ENCODE measurements around the gene CCHCR1.

The CCHCR1 gene

GRCh38 chr6:31103136-31103535, 54.5 kb downstream of the CCHCR1 start:
- no peak for DNase-seq (ENCODE audit: low read depth)

DNA sequence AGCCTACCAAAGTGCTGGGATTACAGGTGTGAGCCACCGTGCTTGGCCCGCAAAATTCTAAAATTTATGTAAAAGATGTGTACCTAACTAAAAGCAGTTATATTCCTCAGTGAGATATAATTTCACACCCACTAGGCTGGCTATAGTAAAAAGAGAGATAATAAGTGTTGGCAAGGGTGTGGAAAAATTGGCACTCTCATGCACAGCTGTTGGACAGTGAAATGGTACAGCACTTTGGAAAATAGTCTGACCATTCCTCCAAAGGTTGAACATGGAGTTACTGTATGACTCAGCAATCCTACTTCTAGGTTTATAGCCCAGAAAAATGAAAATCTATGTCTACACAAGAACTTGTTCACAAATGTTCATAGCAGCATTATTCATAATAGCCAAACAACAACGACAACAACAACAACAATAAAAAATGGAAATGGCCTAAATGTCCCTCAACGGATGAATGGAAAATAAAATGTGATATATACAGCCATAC, 59.1 kb downstream of the CCHCR1 start:
- peak; percentile 14 for DNase-seq (ENCODE audit: low read depth)

DNA sequence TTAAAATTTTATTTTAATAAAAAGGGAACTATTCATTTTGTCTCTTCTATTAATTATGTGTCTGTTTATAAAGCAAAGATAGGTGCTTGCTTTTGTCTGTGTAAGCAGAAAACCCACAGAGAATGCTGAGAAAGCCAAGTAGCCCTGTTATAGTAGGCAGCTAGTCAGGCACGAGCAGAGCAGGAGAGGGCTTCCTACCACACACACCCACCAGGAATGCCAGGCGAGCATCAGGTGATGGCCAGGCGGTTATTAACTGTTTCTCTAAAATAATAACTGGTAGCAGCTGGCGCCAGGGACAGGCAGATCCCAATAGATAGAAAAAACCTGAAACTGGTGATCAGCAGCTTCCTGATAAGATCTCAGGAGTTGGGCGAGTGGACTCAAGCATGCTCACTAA, 60.9 kb downstream of the CCHCR1 start:
- no peak for DNase-seq (ENCODE audit: low read depth)

DNA sequence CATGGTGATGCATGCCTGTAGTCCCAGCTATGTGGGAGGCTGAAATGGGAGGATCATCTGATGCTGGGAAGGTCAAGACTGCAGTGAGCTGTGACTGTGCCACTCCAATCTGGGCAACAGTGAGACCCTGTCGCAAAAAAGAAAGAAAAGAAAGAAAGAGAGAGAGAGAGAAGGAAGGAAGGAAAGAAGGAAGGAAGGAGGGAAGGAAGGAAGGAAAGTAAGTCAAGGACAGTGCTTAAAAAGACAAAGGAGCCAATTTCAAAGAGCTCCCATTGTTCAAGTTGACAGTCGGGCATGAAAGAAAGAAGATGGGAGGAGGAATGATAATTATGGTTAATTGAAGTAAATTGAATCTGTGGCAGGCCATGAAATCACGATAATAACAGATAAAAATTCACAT, 61.4 kb downstream of the CCHCR1 start:
- DNase-seq (ENCODE audit: low read depth) = no peak

GRCh38 chr6:31094389-31094881, 63.2 kb downstream of the CCHCR1 start:
- no peak for DNase-seq (ENCODE audit: low read depth)

GRCh38 chr6:31092769-31093505, 64.7 kb downstream of the CCHCR1 start:
- no peak for DNase-seq (ENCODE audit: low read depth)
